ENCODE measurements around the gene NGFR. TPM values are rescaled to one million over a fixed set of nuclear protein-coding genes. Genes with fewer than 3 reads are reported as not detected.

NGFR gene
- total RNA-seq, 1 experiment from 2014 or later = 0.11 TPM

- POLR2A ChIA-PET (ENCODE audit: unreplicated experiment) = no interaction called here
- Histone ChIP-seq H3K4me1 (replicated peaks; ENCODE audit: insufficient read depth) (no peaks in the 10 kb centered on the region), H3F3A (ENCODE audit: insufficient read depth, low read depth) (peaks cover 4% of the 10 kb centered on the region; the same call in 1 of the 2 replicates), H3K36me3 (ENCODE audit: low read depth) (no peaks in the 10 kb centered on the region), H3K4me2 (no peak overlapping the region), H2AFZ (no peak overlapping the region), H3K79me2 (ENCODE audit: low read depth) (no peaks in the 10 kb centered on the region), H3K27me3 (ENCODE audit: insufficient read depth, low read depth) (peaks cover 96% of the 10 kb centered on the region), H3K9me3 (ENCODE audit: insufficient read depth, low read depth) (no peaks in the 10 kb centered on the region), H3K9me2 (ENCODE audit: insufficient read depth) (no peaks in the 10 kb centered on the region), H3K27ac (no peak overlapping the region), H4K20me1 (ENCODE audit: insufficient read depth) (no peaks in the 10 kb centered on the region), H3K4me3 (no peak overlapping the region)
- intact Hi-C loops (cut with micrococcal nuclease; ENCODE audit: unreplicated experiment) = no loop called here
- CTCF ChIA-PET = interaction anchor here (0.7 kb wide), 1 partner anchor 60 kb away, joined by 5 read pairs; no protein-coding TSS in a partner anchor
- no peak for TF ChIP-seq CTCF (conservative IDR thresholded peaks at IDR 0.05)
- TF ChIP-seq EZH2 (IDR thresholded peaks at IDR 0.05; ENCODE audit: low read depth) = no peak
- DNase-seq = no peak
- no TSS peak for BruUV-seq (replicated peaks)
These were observed 26.2 kb upstream of the NGFR start for GRCh38 chr17:49468811-49469385.

DNA sequence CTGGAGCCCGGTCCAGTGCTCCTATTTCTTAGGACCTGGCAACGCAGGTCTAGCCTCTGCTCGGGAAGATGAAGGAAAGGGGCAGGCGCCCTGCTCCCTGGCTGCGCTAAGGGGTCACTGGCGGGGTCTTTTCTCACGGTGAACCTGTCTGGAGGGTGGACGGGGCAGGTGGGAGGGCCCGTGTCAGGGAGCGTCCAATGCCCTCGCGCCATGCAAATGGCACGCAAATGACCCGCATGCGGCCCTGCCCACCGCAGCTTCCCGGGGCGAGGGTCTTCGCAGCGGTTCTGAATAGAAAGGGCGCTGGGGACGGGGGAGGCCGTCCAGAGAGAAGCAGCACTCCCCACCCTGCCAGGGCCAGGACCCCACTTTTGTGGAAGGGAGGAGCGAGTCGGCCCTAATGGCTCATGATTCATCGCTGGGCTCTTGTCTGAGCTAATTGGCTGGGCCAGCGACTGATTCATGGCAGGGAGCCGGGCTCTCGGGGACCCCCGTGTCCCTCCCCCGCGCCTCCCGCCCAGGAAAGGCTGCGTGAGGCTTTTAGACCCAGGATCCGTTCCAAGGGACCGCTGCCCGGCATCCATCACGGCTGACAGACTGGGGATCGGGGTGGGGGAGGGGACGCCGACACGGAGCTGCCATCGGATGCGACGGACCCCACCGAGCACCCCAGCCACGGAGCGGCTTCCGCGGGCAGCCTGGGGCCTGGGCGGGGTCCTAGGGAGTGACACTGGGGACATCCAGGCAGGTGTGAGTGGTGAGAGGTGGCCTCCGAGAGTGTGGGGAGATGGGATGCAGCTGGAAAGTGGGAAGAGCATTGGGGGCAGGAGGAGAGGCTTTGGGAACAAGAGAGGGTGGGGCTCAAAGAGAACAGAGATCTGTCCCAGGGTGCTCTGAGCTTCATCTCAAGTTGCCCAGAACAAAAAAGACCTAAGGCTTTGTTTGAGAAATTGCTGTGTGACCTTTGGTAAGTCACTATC lies 25.0 kb upstream of the NGFR start:
- no peaks in the 10 kb centered on the region for H3K9me2 ChIP-seq (ENCODE audit: insufficient read depth)
- DNase-seq = no peak
- no peak overlapping the region for H2AFZ ChIP-seq
- H4K20me1 ChIP-seq (ENCODE audit: insufficient read depth) = no peaks in the 10 kb centered on the region
- no peak overlapping the region for H3K4me2 ChIP-seq
- peaks cover 92% of the 10 kb centered on the region for H3K27me3 ChIP-seq (ENCODE audit: insufficient read depth, low read depth)
- no peak overlapping the region for H3K4me3 ChIP-seq
- H3K79me2 ChIP-seq (ENCODE audit: low read depth) = no peaks in the 10 kb centered on the region
- no peaks in the 10 kb centered on the region for H3K4me1 ChIP-seq (replicated peaks; ENCODE audit: insufficient read depth)
- ChIA-PET POLR2A (ENCODE audit: unreplicated experiment) (no interaction called here), CTCF (no interaction called here)
- no peak overlapping the region for H3K27ac ChIP-seq
- BruUV-seq (replicated peaks) = no TSS peak
- H3F3A ChIP-seq (ENCODE audit: insufficient read depth, low read depth) = peaks cover 4% of the 10 kb centered on the region; the same call in 1 of the 2 replicates
- intact Hi-C loops (cut with micrococcal nuclease; ENCODE audit: unreplicated experiment) = no loop called here
- no peaks in the 10 kb centered on the region; the same call in 1 of the 2 replicates for H3K9me3 ChIP-seq (ENCODE audit: insufficient read depth, low read depth)
- no peak for TF ChIP-seq EZH2 (IDR thresholded peaks at IDR 0.05; ENCODE audit: low read depth)
- no peak for TF ChIP-seq CTCF (conservative IDR thresholded peaks at IDR 0.05)
- H3K36me3 ChIP-seq (ENCODE audit: low read depth) = no peaks in the 10 kb centered on the region

GRCh38 chr17:49471089-49471683 lies 23.9 kb upstream of the NGFR start:
- no peak overlapping the region for H2AFZ ChIP-seq
- intact Hi-C loops (cut with micrococcal nuclease; ENCODE audit: unreplicated experiment) = no loop called here
- no TSS peak for BruUV-seq (replicated peaks)
- no peaks in the 10 kb centered on the region for H3K4me1 ChIP-seq (replicated peaks; ENCODE audit: insufficient read depth)
- H3K27me3 ChIP-seq (ENCODE audit: insufficient read depth, low read depth) = peaks cover 92% of the 10 kb centered on the region
- peaks cover 4% of the 10 kb centered on the region; the same call in 1 of the 2 replicates for H3F3A ChIP-seq (ENCODE audit: insufficient read depth, low read depth)
- H4K20me1 ChIP-seq (ENCODE audit: insufficient read depth) = no peaks in the 10 kb centered on the region
- DNase-seq = no peak
- H3K36me3 ChIP-seq (ENCODE audit: low read depth) = no peaks in the 10 kb centered on the region
- TF ChIP-seq EZH2 (IDR thresholded peaks at IDR 0.05; ENCODE audit: low read depth) (no peak), CTCF (conservative IDR thresholded peaks at IDR 0.05) (no peak)
- no peak overlapping the region for H3K4me2 ChIP-seq
- no peak overlapping the region for H3K4me3 ChIP-seq
- ChIA-PET POLR2A (ENCODE audit: unreplicated experiment) (no interaction called here), CTCF (no interaction called here)
- no peaks in the 10 kb centered on the region for H3K79me2 ChIP-seq (ENCODE audit: low read depth)
- H3K9me3 ChIP-seq (ENCODE audit: insufficient read depth, low read depth) = no peaks in the 10 kb centered on the region; the same call in 1 of the 2 replicates
- H3K27ac ChIP-seq = no peak overlapping the region
- H3K9me2 ChIP-seq (ENCODE audit: insufficient read depth) = no peaks in the 10 kb centered on the region
